Astrocyte of the spinal cord (primary cell): Measurements from ENCODE around the gene KYNU.

Experiments used
- DNase-seq: peaks from one replicate; pipeline ENCODE4 v3.0.0; 2011; ENCODE audit warnings: low read depth, low spot score
- H3K4me3 ChIP-seq: 2 replicates; pipeline ENCODE4 v1.5.1; 2011; ENCODE audit warnings: low read depth, mild to moderate bottlenecking, low read length, moderate library complexity
- in situ Hi-C: cut with HindIII; loops from 2 replicates; pipeline ENCODE4 v1.10.0; 2017; ENCODE audit warnings: low sequenced_read_pairs
- TF ChIP-seq, protein P1 (sequence below): IDR thresholded peaks from 2 replicates; pipeline ENCODE4 v1.5.1; 2012; ENCODE audit warnings: low read depth, mild to moderate bottlenecking, low read length, inconsistent platforms

The KYNU gene

DNA sequence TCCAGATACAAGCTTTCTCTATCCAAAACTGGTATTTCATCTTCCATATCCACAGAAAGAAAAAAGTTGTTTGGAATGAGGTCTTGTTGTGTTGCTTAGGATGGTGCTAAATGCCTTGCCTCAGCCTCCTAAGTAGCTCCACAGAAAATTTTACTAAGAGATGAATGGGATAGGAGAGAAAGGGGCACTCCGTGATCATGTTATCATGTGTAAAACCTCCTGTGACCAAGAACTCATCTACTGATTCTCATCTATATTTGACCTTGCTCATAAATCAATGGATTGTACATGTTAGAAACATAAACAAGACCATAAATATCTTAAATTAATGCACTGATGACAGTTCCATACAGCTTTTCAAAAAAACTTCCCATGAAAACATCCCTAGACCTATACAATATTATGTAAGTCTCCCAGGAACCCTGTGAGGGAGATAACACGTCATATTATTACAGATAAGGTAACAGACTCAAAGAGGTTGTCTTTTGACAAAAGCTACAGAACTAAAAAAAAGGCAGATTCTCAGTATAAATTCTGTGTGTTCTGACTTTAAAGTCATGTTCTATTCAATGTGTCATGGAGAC lies 29.3 kb upstream of the KYNU start:
- in situ Hi-C loops = no loop called here
- DNase-seq = no peak
- no peak overlapping the region for H3K4me3 ChIP-seq
- TF ChIP-seq, protein P1, sequence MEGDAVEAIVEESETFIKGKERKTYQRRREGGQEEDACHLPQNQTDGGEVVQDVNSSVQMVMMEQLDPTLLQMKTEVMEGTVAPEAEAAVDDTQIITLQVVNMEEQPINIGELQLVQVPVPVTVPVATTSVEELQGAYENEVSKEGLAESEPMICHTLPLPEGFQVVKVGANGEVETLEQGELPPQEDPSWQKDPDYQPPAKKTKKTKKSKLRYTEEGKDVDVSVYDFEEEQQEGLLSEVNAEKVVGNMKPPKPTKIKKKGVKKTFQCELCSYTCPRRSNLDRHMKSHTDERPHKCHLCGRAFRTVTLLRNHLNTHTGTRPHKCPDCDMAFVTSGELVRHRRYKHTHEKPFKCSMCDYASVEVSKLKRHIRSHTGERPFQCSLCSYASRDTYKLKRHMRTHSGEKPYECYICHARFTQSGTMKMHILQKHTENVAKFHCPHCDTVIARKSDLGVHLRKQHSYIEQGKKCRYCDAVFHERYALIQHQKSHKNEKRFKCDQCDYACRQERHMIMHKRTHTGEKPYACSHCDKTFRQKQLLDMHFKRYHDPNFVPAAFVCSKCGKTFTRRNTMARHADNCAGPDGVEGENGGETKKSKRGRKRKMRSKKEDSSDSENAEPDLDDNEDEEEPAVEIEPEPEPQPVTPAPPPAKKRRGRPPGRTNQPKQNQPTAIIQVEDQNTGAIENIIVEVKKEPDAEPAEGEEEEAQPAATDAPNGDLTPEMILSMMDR = no peak

DNA sequence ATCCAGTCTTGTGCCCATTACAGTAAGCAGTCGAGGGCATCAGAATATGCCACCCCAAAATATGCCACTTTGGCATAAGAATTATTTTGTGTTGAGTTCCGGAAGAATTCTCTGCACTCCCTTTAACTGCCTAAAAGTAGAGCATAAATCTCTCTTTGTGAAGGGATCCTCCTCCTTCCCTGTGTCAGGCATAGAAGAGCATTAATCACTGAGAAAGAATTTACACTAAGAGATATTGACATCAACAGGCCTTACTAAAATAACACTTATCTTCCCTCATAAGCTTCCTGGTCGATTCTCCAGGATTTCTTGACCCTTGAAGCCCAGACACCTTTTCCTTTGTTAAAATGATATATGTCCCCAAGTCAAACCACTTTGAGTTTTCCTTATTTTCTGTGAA lies 27.6 kb upstream of the KYNU start:
- TF ChIP-seq, protein P1 = no peak
- DNase-seq = no peak
- in situ Hi-C loops = no loop called here
- H3K4me3 ChIP-seq = no peak overlapping the region

DNA sequence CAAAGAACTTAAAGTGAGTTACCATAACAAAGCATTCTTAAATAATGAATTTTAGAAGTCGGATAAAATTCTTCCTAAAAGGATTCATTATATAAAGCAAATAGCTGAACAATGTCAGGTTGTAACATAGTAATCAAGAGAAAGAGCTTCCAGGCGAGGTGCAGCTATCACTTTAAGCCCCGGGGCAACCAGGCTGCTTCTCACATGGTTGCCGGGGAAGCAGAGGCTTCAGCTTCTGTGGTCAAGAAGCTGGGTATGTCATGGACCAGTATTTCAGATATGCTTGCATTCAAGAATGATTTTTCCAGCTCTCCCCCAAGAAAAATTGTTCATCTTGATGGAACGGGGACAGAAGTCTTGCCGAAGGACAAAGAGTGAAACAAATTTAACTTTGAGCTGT lies 23.6 kb upstream of the KYNU start:
- DNase-seq = no peak
- TF ChIP-seq, protein P1 = no peak
- H3K4me3 ChIP-seq = no peak overlapping the region
- in situ Hi-C loops = no loop called here

DNA sequence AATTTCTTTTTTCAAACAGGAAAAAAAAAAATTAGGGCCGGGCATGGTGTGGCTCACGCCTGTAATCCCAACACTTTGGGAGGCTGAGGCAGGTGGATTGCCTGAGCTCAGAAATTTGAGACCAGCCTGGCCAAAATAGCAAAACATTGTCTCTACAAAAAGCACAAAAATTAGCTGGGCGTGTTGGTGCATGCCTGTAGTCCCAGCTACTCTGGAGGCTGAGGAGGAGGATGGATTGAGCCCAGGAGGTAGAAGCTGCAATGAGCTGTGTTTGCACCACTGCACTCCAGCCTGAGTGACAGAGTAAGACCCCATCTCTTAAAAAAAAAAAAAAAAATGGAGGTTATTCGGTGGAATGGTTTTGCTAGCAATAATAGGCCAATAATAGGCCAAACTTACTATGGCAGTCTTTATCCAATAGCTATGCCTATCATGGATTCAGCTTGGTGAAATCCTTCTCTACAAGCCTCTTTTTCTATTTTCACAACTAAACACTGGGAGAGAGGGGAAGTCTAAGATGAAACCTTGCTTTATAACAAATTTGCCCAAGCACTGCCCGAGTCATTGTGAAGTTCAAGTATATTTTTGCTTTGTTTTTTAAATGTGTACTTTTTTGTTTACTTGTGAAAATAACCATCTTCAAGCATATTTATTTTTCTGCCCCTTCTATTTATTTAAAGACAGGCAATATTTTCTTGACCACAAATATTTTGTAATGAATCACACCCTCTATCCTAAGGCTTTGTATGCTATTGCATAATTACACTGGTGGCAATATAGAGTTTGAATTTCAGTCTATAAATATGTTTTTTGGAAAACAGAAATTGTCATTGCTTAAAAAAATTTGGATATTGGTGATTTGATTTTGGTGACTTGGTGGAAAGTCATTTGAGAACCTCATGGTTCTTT lies 20.0 kb upstream of the KYNU start:
- H3K4me3 ChIP-seq = no peak overlapping the region
- DNase-seq = peak; percentile 15
- TF ChIP-seq, protein P1 = no peak
- in situ Hi-C loops = no loop called here

DNA sequence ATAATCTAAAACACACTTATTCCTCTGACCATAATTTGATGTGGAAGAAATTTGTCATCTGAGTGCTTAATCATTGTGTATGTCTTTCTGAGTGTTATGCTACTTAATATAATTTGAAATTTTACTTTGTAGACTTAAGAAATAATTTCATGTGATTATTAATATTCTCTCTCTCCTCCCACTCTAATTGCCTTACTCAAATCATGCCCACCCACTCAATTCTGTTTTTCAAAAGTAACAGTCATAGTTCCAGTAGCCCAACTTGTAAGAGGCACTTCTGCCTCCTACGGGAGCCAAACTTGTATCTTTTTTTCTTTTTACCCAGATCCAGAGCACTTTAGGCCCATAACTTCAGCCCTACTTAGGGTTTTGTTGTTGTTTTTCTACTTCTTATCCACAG lies 18.5 kb upstream of the KYNU start:
- no peak for DNase-seq
- no peak overlapping the region for H3K4me3 ChIP-seq
- in situ Hi-C loops = no loop called here
- TF ChIP-seq, protein P1 = no peak

DNA sequence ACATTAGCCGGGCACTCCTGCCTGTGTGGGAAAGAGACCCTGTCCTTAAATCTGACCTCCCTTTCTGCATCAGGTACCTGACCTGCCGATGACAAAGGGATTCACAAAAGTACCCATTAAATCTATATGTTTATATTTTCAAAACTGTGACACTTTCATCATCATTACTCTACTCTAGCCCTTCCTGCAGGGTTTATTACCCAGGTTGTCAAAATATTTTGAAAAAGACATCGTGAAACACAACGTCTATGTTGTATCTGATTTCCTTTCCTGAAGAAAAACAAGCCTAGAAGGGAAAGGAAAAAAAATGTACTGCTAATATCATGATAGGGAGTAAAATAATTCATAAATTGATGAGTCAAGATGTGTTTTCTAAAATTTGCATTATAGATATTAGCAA lies 15.2 kb upstream of the KYNU start:
- DNase-seq = no peak
- in situ Hi-C loops = no loop called here
- H3K4me3 ChIP-seq = no peak overlapping the region
- TF ChIP-seq, protein P1 = no peak
